Tibial nerve (tissue), 4 donors: Measurements from ENCODE around the gene PRPF38A. TPM values are rescaled to one million over a fixed set of nuclear protein-coding genes. Genes with fewer than 3 reads are reported as not detected.

Experiments
- DNase-seq, 2 donors: peaks; one replicate each; pipeline ENCODE4 v3.0.0-alpha.2; 2019; ENCODE audit warnings: low spot score in 2 of 2
- H3K27ac ChIP-seq, 4 donors: fragments of 200-600 bp; sonication (generic) in 3 of 4; one replicate each; pipeline ENCODE4 v1.5.1; 2017 to 2019; ENCODE audit warnings: mild to moderate bottlenecking in 1 of 4
- H3K27me3 ChIP-seq, 2 donors: fragments of 200-600 bp; sonication (generic) in 1 of 2; one replicate each; pipeline versions ENCODE4 v1.5.1 to v1.6.0; 2017 to 2019
- H3K36me3 ChIP-seq, 3 donors: fragments of 200-600 bp; sonication (generic); one replicate each; pipeline ENCODE4 v1.5.1; 2018 to 2019
- H3K4me1 ChIP-seq, 4 donors: fragments of 200-600 bp; sonication (generic) in 3 of 4; one replicate each; pipeline ENCODE4 v1.5.1; 2017 to 2019
- H3K4me3 ChIP-seq, 4 donors: fragments of 200-600 bp; sonication (generic) in 3 of 4; one replicate each; pipeline ENCODE4 v1.5.1; 2017 to 2019; ENCODE audit warnings: mild to moderate bottlenecking in 1 of 4, moderate library complexity in 1 of 4
- H3K9me3 ChIP-seq, 4 donors: fragments of 200-600 bp; sonication (generic) in 3 of 4; one replicate each; pipeline ENCODE4 v1.5.1; 2017 to 2019
- CTCF ChIP-seq, 5 experiments: fragments of 200-600 bp in 3 of 5; fragments of 450-650 bp in 2 of 5; sonication (generic) in 3 of 5; IDR thresholded peaks; one replicate each; pipeline ENCODE4 v1.5.1; 2016 to 2019; ENCODE audit warnings: antibody characterized with exemption in 5 of 5, mild to moderate bottlenecking in 3 of 5, moderate library complexity in 2 of 5
- EP300 ChIP-seq, 2 donors: sonication (generic); formaldehyde crosslinking; IDR thresholded peaks; one replicate each; pipeline ENCODE4 v1.6.1; 2017; ENCODE audit warnings: antibody characterized with exemption in 2 of 2, mild to moderate bottlenecking in 1 of 2
- POLR2A ChIP-seq, 2 donors: fragments of 450-650 bp; IDR thresholded peaks; one replicate each; pipeline ENCODE4 v1.6.1; 2017; ENCODE audit warnings: antibody characterized with exemption in 2 of 2, mild to moderate bottlenecking in 2 of 2, moderate library complexity in 2 of 2
- WGBS, 2 donors: methylation state at CpG; one replicate each; pipeline ENCODE4 v1.1.5; 2018; 5-methylcytosine and 5-hydroxymethylcytosine counted together
- total RNA-seq, 4 donors: library from RNA; depleted of rRNA; stranded (reverse); fragments of >200 nt; gene quantifications; one replicate each; pipeline ENCODE4 v1.1.0, GENCODE V29; 2016

PRPF38A gene
- total RNA-seq, 4 donors from 2014 or later, result 10.0 to 21.4 (median 14.4) TPM

DNA sequence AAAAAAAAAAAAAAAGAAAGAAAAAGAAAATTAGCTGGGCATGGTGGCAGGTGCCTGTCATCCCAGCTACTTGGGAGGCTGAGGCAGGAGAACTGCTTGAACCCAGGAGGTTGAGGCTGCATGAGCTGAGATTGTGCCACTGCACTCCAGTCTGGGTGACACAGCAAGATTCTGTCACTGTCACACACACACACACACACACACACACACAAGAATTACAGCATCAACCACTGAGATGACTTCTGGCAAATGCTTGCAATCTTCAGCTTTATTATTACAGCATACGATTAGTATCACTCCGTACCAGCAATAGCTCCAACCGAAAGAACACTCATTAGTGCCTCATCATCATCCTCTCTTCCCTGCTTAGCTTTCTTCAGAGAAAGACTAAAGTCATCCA, 4.8 kb upstream of the PRPF38A start:
- Histone ChIP-seq H3K36me3 (no peaks in the 10 kb centered on the region), H3K4me1 (peaks cover 0 to 11% (median 8%) of the 10 kb centered on the region in 4 donors), H3K27ac (no peak overlapping the region), H3K27me3 (no peaks in the 10 kb centered on the region), H3K9me3 (no peaks in the 10 kb centered on the region), H3K4me3 (no peak overlapping the region)
- DNase-seq, result no peak
- 97% methylated on average over 3 of the region's 3 CpGs for WGBS, 2 donors
- TF ChIP-seq POLR2A (IDR thresholded peaks at IDR 0.05), result no peak
- TF ChIP-seq EP300 (IDR thresholded peaks at IDR 0.05), result no peak
- no peak for TF ChIP-seq CTCF (IDR thresholded peaks at IDR 0.05)

DNA sequence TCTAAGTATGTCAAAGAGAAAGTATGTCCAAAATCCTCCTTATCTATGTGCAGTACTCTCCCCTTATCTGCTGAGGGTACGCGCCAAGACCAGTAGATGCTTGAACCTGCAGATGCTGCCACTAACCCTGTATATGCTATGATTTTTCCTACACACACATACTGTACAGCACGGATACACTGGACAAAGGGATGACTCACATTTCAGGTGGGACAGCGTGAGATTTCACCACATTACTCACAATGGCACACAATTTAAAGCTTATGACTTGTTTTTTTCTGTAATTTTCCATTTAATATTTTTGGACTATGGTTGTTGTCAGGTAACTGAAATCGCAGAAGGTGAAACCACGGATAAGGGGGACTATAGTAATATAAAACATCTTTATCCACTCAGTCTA, 4.3 kb upstream of the PRPF38A start:
- Histone ChIP-seq H3K9me3 (no peaks in the 10 kb centered on the region), H3K4me3 (no peak overlapping the region), H3K36me3 (no peaks in the 10 kb centered on the region), H3K4me1 (peaks cover 0 to 13% (median 10%) of the 10 kb centered on the region in 4 donors), H3K27ac (no peak overlapping the region), H3K27me3 (no peaks in the 10 kb centered on the region)
- WGBS, 2 donors, result 93 to 99% methylated on average over 6 of the region's 6 CpGs
- TF ChIP-seq CTCF (IDR thresholded peaks at IDR 0.05) (no peak), POLR2A (IDR thresholded peaks at IDR 0.05) (no peak), EP300 (IDR thresholded peaks at IDR 0.05) (no peak)
- DNase-seq, result no peak

- Histone ChIP-seq H3K4me1 (peaks cover 4 to 32% (median 20%) of the 10 kb centered on the region in 4 donors), H3K27me3 (no peaks in the 10 kb centered on the region), H3K27ac (no peak overlapping the region), H3K4me3 (no peak overlapping the region), H3K9me3 (no peaks in the 10 kb centered on the region), H3K36me3 (peaks cover 0 to 22% (median 0%) of the 10 kb centered on the region in 3 donors)
- DNase-seq, result no peak
- WGBS, 2 donors, result 63 to 69% methylated on average over 3 of the region's 3 CpGs
- no peak for TF ChIP-seq CTCF (IDR thresholded peaks at IDR 0.05)
- TF ChIP-seq POLR2A (IDR thresholded peaks at IDR 0.05), result no peak
- no peak for TF ChIP-seq EP300 (IDR thresholded peaks at IDR 0.05)
Measured at GRCh38 chr1:52402860-52403240, 1.6 kb upstream of the PRPF38A start.

GRCh38 chr1:52403566-52404115, 761 bp upstream of the PRPF38A start:
- H3K36me3 ChIP-seq, result peaks cover 0 to 30% (median 1%) of the 10 kb centered on the region in 3 donors
- H3K4me3 ChIP-seq, result peak overlapping the region; percentile 70 to 92 (median 72)
- TF ChIP-seq CTCF (IDR thresholded peaks at IDR 0.05) (no peak), EP300 (IDR thresholded peaks at IDR 0.05) (no peak), POLR2A (IDR thresholded peaks at IDR 0.05) (no peak)
- no peaks in the 10 kb centered on the region for H3K27me3 ChIP-seq
- WGBS, 2 donors, result 0 to 1% methylated on average over 14 to 16 of the region's 16 CpGs
- peak overlapping the region in 2 of 4 donors; percentile 89 to 93 for H3K27ac ChIP-seq
- DNase-seq, result no peak
- no peaks in the 10 kb centered on the region for H3K9me3 ChIP-seq
- H3K4me1 ChIP-seq, result peaks cover 4 to 32% (median 20%) of the 10 kb centered on the region in 4 donors

DNA sequence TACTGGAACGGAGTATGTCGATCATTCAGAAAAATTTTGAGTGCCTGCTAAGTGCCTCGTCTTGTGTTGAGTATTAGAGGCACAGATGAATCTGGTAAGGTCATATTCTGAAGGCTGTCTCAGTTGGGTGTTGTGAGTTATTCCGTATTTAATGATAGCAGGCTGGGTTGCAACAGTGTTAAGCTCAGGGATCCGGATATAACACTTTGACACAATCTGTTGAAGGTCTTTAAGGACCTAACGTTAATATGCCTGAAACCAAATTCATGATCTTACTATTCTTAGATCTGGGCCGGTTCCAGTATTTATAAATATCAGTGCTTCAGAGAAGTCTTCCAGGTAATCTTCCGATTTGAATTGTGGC, 555 bp downstream of the PRPF38A start:
- WGBS, 2 donors, result 3 to 4% methylated on average over 8 of the region's 8 CpGs
- Histone ChIP-seq H3K27me3 (no peaks in the 10 kb centered on the region), H3K4me3 (peak overlapping the region; percentile 70 to 92 (median 72)), H3K27ac (peak overlapping the region; percentile 89 to 93 (median 92)), H3K9me3 (no peaks in the 10 kb centered on the region), H3K4me1 (peaks cover 4 to 32% (median 20%) of the 10 kb centered on the region in 4 donors), H3K36me3 (peaks cover 0 to 43% (median 9%) of the 10 kb centered on the region in 3 donors)
- TF ChIP-seq CTCF (IDR thresholded peaks at IDR 0.05) (peak in 1 of 5 experiments; percentile 15), EP300 (IDR thresholded peaks at IDR 0.05) (no peak)
- DNase-seq, result no peak
